Hippocampal formation (tissue), 2 donors: Measurements from ENCODE around the gene GATD1.

Experiments used
- DNase-seq, 2 donors: peaks; one replicate each; lab custom pipeline; 2025; lab: John Stamatoyannopoulos, UW

Gene GATD1

DNA sequence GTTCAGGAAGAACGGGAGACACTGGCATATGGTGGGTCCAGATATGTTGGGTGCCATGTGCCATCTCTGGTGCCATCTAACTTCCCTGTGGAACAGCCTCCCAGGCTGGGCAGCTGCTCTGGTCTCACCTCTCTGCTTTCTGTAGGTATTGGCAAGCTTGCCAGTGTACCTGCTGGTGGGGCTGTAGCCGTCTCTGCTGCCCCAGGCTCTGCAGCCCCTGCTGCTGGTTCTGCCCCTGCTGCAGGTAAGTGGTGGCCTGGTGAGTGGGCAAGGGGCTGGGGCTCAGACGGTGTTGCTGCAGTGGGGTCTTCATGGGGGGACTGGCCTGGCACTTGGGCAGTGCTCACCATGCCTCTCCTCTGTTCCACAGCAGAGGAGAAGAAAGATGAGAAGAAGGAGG, 35.1 kb upstream of the GATD1 start:
- no peak for DNase-seq

DNA sequence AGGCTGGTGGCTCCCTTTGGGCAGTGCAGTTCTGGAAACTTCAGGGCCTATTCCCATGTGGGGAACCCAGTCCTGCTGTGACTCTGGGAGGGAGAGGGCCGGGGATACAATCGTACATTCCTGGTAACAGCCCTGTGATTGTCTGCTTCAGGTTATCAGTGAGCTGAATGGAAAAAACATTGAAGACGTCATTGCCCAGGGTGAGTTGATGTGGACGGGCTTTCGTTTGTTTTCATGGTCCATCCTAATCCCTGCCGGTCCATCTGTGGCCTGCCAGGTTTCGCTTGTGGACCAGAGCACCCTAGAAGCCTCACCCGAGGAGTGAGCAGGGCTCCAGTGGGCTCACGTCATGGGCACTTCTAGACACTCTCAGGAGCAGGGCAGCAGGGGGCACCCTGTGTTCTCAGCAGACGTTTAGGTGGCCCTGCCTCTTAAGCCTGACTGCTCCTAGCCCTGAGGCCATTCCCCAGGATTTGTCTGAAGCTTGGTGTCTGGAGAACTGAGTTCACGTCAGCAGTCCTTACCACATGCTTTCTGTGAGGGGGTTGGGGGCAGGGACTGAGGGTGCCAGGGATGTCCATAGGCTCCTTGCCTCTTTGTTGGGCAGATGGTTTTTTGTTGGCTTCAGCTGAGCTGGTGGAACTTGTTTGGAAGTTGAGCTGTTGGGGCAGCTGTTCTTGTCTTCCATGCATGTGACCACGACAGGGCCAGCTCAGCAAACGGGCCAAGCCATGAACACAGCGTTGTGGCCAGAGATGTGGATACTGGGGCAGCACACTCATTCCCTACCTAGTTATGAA, 34.4 kb upstream of the GATD1 start:
- DNase-seq = no peak

DNA sequence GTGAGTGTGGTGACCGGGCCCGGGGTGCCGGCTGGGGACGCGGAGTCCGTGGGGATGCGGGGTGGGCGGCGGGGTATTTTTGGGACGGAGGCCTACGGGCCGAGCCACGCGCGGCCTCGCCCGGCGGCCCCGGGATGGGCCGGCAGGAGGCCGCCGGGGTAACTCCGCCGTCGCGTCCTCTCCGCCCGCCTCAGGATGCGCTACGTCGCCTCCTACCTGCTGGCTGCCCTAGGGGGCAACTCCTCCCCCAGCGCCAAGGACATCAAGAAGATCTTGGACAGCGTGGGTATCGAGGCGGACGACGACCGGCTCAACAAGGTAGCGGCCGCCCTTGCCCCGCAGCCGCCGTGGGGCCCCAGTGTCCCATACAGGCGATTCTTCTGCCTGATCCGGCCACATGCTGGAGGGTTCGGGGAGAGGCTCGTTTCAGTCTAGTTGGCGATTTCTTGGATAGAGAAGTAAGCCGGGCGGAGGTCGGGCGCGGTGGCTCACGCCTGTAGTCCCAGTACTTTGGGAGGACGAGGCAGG, 32.8 kb upstream of the GATD1 start:
- no peak for DNase-seq

DNA sequence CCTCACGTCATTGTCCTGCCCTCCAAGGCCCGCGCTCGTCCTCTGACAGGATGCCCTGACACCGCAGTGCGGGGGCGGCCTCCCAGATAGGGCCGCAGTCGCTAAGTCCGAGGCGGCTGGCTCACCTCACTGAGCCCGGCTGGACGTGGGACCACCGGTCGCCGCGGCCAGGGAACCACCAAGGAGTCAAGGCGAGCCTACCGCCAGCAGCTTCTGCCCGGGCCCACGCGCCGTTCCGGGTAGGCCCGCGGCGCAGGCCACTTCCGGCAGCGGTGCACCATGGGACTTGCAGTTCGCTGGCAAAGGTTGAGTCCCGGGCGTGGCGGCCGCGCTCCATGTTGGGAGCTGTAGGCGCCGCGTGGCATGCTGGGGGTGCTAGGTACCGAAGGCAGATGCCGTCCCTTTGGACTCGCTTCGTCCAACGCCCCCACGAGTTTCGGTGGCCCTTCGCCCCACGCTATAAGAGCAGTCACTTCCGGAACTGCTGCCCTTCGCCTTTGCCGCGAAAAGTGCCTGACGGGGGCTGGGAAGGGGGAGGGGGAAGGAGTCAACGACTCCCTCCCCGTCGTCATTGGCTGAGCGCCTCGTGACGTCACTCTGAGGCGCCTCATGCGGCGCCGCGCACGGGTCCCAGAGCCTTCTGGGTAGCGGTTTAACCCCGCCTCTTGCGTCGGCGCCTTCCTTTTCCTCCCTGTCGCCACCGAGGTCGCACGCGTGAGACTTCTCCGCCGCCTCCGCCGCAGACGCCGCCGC, 32.2 kb upstream of the GATD1 start, which contains the start of gene RPLP2:
RPLP2 (plus strand) TSS at position 681 of the 753 bp plus-strand sequence. CDS start 268 bp downstream, outside the sequence.
- DNase-seq = peak; percentile 92 to 98

DNA sequence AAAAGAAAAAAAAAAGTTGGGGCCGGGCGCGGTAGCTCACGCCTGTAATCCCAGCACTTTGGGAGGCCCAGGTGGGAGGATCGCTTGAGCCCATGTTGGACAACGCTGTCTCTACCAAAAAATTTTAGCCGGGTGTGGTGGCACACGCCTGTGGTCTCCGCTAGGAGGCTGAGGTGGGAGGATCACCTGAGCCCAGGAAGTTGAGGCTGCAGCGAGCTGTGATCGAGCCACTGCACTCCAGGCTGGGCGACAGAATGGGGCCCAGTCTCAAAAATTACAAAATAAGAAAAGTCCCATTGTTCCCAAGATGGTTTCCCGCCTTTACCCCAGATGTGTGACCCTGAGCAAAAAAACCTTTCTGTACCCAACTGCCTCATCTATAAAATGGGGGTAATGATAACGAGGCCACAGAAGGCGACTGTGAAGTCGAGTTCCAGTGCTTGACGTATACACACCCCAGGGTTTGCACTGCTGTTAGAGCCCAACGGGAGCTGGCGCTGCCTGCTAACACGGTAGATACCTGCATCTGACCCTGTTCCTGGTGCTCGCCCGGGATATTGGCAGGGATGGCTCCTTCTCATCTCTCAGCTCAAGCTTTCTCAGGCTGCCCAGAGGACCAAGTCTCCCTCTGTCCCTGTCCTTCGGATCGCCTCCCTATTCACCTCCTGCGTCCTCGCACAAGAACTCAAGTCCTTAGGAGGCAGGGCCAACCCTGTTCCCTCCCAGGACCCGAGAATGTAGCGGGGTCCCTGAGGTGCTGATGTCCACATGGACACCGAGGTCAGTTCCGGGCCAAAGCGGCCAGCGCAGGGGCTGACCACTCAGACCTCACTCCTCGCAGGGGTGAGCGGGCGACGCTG, 31.4 kb upstream of the GATD1 start:
- DNase-seq = no peak

DNA sequence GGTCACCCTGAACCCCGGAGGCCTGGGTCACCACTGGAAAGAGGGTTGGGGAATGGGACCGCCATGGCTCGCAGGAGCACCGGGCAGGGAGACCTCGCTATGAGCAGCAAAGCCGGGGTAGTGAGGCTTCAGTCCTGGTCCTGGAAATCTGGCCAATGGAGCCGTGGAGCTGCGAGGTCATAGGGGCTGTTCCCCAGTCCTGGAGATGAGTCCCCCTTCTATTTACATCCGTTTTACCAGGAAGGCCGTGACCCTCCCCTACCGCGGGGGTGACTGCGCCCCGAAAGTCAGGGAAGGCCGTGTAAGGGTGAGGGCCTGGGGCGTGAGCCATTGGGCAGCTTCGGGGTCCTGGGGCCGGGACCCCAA, 27.3 kb upstream of the GATD1 start:
- DNase-seq = no peak

DNA sequence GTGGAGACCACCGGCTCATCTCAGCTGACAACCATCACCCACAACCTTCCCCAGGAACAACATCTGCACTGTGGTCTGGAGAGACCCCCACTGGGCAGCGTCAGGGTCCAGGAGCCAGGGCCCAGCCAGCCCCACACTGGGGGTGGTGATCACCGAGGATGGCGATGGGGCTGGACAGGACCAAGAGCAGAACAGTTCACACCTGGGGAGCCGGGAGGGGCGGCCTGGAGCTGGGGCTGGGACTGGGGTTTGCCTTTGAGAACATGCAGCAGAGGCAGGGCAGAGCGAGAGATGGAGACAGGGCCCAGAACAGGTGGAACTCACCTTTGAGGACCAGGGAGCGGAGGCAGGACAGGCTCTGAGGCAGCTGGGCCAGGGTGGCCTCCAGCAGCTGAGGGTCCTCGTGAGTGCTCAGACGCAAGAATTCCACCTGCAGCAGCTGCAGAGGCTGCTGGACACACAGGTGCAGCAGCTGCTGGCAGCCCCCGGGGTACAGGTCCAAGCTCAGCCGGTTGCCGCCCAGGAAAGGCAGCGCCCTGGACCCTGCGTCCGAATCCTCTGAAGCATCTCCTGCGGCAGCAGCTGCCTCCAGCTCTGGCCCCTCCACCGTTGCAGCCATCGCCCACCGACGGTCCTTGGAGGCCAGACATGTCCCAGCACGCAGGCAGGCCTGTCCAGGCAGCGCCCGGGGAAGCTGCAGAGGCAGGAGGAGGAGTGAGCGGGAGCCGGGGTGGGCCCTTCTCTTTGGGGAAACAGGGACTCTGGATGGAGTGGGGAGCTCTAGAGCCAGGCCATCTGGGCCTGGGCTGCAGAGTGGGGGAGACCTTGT, 26.7 kb upstream of the GATD1 start:
- no peak for DNase-seq

DNA sequence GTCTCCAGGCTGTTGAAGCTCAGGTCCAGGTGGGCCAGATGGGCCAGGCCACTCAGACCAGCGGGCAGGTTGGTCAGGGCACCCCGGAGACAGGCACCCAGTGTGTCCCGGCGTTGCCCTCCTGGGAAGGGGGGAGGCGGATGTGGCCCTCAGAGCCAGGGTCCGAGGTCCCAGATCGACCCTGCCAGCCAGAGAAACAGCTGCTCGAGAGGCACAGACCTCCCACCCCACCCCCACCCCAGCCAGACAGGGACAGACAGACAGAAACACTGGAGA, 26.1 kb upstream of the GATD1 start:
- no peak for DNase-seq

DNA sequence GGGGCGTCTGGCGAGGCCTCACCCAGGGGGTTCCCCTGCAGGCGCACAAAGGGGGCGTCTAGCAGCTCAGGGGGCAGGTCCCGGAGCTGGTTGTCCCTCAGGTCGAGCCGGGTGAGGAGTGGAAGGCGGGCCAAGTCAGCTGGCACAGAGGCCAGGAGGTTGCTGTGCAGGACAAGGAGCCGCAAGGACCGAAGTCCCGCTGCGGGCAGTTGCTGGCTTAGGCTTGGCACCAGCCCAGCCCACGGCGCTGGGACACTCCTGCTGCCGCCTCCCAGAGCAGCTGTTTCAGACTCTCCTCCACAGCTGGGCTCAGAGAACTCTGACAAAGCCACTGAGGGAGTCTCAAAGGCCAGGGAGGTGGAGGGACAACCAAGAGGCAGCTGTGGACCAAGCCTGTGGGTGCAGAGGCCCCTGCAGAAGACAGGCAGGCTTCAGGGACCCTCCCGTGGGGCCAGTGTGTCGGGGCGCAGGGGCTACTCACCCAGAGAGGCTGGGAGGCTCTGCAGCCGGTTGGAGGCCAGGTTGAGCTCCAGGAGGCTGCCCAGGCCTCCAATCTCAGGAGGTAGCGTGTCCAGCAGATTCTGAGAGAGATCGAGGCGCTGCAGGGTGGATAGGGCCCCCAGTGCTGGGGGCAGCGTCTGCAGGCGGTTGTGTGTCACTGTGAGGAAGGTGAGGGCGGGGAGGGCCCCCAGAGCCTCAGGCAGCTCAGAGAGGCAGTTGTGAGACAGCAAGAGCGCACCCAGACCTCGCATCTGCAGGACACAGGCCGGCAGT, 25.6 kb upstream of the GATD1 start:
- no peak for DNase-seq

DNA sequence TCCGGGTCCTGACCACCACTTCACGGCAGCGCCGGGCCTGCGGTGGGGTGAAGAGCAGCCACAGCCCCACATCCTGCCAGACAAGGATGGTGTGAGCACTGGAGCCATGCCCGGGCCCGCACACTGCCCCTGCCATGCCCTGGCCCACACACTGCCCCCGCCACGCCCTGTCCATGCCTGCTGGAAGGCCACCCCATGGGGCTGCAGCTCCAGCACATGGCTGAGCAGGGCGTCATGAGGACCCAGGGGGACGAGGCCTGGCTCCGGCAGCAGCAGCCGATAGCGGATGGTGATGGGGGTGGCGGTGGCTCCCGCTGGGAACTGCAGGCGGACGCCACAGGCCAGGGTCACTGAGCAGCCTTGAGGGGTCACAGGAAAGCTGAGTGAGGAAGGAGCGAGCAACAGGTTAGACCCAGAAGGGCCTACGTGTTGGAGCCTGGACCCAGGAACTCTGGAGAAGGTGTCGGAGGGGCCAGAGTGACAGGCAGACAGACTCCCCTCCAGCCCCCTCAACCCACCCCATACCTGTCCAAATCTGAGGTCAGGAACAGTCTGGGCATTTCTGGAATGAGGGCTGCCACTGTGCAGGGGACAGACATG, 24.8 kb upstream of the GATD1 start:
- DNase-seq = no peak

DNA sequence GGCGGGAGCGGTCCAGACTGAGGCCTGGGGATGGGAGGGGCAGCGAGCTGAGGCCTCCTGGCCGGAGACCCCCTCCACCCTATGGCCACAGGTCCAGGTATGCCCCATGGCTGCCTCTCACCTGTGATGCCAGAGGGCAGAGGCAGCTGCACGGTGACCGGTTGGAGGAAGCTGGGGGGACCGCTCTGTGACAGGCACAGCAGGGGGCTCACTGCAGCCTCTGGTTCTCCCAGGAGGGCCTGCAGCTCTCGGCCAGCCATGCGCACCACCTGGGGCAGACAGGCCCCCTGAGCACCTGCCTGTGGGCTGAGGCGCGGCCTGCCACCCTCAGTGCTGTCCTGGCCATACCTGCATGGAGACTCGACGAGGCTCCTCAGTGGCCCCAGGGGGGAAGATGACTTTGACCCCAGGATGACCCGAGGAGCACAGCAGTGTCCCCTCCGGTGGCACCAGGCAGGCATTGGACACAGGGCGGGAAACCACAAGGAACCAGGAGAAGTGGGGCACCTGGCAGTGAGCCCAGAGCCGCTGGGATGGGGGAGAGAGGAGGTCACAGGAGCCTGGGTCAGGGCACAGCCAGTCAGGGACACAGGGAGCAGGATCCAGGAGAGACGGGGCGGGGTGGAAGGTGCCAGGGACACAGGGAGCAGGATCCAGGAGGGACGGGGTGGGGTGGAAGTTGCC, 24.0 kb upstream of the GATD1 start:
- no peak for DNase-seq

DNA sequence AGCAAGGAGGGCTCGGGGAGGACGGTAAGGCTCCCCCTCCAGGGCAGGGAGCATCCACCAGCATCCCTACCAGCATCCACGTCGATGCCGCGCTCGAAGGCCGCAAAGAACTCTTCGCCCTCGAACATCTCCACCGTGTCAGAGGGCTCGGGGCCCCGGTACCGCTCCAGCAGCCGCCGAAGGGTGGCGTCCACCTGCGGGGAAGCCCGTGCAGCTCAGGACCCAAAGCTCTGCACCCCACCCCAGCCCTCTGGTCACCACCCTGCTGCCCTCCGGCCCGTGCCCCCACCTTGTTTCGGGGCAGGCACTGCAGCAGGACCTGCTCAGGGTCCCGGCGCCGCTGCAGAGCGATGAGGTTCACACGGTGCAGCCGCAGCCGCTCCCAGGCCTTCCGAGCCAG, 23.2 kb upstream of the GATD1 start:
- no peak for DNase-seq

DNA sequence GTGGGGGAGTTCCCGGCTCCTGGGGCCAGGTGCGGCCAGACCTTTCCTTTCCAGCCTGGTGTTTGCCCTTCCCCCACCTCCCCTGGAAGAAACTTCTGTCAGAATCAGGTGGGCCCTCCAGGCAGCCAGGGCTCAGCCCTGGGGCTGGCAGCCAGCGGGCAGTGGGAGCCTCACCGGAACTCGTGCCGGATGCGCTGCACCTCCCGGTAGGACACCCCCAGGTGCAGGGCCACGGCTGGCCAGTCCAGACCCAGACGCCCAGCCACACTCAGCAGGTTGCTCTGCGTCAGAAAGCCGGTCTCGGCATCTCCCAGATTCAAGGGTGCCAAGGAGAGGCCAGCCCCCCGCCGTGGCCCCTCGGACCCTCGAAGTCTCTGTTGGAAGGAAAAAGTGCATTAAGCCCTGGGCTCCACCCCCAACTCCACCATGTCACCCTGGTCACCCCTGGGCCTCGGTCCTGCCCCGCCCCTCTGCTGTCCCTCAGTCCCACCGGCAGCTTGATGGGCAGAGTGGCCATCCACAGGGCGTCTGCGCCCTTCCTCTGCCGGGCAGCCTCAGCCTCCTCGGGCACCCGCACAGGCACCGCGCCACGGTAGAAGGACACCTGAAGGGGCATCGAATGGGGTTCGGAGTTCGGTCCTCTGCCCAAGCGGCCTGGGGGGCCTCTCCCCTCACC, 22.5 kb upstream of the GATD1 start:
- no peak for DNase-seq

DNA sequence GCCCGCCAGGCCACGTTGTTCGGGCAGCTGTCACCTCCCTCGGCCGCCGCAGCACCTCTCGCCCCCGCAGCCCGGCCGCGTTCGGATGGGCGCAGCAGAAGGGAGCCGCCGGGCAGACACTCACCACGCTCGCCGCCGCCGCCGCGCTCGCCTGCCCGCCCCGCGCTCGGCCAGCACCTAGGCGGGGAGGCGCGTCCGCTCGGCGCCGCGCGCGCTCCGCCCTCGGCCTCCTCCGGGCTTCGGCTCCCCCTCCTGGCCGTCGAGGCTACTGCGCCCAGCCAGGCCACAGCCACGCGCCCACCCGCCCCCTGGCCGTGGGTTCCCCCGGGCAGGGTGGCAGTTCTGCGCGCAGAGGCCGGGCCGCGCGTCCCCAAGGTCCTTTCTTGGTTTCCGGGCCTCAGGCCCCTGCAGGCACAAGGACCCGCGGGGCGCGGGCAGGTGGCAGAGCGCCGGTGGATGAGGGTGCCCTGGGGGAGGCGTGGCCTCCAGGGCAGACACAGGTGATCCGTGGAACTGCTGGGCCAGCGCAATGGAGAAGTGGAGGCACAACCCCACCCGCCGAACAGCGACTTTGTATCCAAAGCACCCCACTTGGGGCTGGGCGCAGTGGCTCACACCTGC, 20.9 kb upstream of the GATD1 start, which contains the start of gene SLC25A22:
SLC25A22 (minus strand) TSS at position 189 of the 621 bp plus-strand sequence. CDS start 3,275 bp downstream, outside the sequence.
- peak; percentile 60 to 68 for DNase-seq

DNA sequence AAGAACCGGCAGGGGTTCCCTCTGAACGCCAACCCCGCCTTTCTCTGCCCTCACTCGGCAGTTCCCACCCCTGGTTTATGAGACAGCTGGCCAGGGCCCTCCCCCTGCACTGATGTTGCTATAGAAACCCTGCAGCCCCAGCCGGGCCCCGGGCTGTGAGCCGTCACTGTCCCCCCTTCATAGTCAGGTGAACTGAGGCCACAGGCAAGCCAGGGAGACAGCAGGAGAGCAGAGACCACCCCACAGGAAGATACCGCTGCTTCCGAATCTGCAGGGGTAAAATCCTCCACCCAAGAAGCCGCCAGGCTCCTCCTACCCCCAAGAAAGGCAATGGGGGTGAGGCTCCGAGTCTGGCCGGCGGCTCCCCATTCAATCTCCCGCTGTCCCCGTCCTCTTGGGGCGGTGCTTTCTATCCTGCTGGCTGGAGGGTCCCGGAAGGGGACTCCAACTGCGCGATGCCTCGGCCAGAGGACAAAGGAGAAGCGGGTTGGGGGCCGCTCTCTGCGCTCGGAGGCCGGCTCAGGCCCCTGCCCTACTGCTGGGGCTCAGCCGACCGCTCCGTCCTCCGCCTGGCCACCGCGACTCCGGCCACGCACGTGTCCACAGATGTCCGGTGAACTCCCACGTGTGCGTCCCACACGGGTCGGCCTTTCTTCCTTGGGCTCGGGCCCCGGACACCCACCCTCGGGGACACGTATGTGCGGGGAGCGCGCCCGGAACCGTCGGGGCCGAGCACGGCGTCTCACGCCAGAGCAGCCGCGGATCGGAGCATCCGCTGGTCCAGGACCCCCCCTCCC, 20.2 kb upstream of the GATD1 start:
- DNase-seq = peak; percentile 68 to 72

DNA sequence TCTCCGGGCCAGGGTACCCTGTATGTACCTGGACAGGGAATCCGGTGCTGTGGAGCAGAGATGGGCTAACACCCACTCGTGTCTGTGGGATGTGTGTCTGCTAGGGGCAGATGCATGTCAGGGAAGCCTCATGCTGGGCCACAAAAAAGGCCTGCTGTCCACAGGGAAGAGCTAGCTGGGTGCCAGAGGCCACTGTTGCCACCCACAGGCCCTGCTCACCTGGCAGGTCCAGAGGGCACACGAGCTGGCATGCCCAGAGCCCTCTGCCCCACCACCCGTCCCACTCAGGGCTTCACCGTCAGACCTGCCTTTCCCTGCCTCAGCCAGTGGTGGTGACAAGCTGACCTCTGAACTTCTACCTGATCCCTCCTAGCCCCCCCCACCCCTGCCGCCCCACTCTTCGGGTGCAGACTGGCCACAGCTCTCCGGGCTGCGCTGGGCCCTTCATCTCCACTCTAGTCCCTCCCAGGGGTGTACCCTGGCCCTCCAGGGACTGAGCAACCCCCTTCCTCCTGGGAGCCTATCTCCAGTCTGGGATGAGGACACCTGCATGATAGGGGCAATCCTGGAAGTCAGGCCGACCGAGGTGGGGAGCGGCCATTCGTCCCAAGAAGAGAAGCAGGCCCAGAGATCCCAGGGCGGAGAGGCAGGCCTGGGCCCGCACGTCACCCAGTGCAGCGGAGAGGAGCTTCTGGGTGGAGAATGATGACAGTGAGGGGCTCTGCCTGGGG, 19.4 kb upstream of the GATD1 start:
- no peak for DNase-seq
